ENCODE measurements around the gene TSPYL2. TPM values are rescaled to one million over a fixed set of nuclear protein-coding genes. Genes with fewer than 3 reads are reported as not detected.

The TSPYL2 gene
- total RNA-seq = 18.9 TPM
- polyA plus RNA-seq = 105 TPM

GRCh38 chrX:53081925-53082772 is at the start of gene TSPYL2:
Gene TSPYL2 (plus strand): TSS chrX:53082367. CDS start chrX:53082499, 132 bp downstream.
- WGBS = under 1% methylated on average over 73 of the region's 86 CpGs
- Histone ChIP-seq H3K4me3 (ENCODE audit: low read depth, low read length) (peak within 1 kb of the TSS; percentile 92), H3K36me3 (ENCODE audit: insufficient read depth) (peaks cover 2% of the 10 kb centered on the region), H3K4me1 (ENCODE audit: insufficient read depth) (no peaks in the 10 kb centered on the region), H3K27ac (ENCODE audit: low read depth) (peak within 1 kb of the TSS; percentile 82)
- peak; percentile 92 for DNase-seq (ENCODE audit: extremely low spot score)

DNA sequence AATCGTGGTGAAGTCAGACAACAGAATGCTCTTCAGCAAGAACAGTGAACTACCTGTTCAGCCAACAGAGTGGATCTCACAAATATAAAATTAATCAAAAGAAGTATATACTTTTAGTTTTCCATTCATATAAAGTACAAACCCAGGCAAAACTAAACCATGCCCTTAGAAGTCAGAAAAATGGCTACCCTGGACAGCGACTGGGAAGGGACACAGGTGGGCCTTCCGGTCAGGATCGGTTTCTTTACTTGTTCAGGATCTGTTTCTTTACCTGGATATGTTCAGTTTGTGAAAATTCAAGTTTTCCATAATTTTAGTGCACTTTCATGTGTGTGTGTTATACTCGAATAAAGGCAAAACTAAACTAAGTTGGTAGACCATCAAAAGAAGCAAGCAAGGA is 46.0 kb upstream of the TSPYL2 start:
- no peak overlapping the region for H3K27ac ChIP-seq (ENCODE audit: low read depth)
- 65% methylated on average over 5 of the region's 5 CpGs for WGBS
- H3K4me1 ChIP-seq (ENCODE audit: insufficient read depth) = no peaks in the 10 kb centered on the region
- H3K36me3 ChIP-seq (ENCODE audit: insufficient read depth) = no peaks in the 10 kb centered on the region
- no peak overlapping the region for H3K4me3 ChIP-seq (ENCODE audit: low read depth, low read length)
- no peak for DNase-seq (ENCODE audit: extremely low spot score)

- Histone ChIP-seq H3K4me3 (ENCODE audit: low read depth, low read length) (no peak overlapping the region), H3K4me1 (ENCODE audit: insufficient read depth) (no peaks in the 10 kb centered on the region), H3K36me3 (ENCODE audit: insufficient read depth) (no peaks in the 10 kb centered on the region), H3K27ac (ENCODE audit: low read depth) (no peak overlapping the region)
- WGBS = 68% methylated on average over 4 of the region's 4 CpGs
- DNase-seq (ENCODE audit: extremely low spot score) = no peak
These were observed 42.9 kb upstream of the TSPYL2 start for GRCh38 chrX:53039236-53039635.

- H3K4me1 ChIP-seq (ENCODE audit: insufficient read depth) = no peaks in the 10 kb centered on the region
- no peak for DNase-seq (ENCODE audit: extremely low spot score)
- WGBS = 41% methylated on average over 5 of the region's 5 CpGs
- H3K36me3 ChIP-seq (ENCODE audit: insufficient read depth) = no peaks in the 10 kb centered on the region
- no peak overlapping the region for H3K4me3 ChIP-seq (ENCODE audit: low read depth, low read length)
- no peak overlapping the region for H3K27ac ChIP-seq (ENCODE audit: low read depth)
These were observed 37.2 kb upstream of the TSPYL2 start for GRCh38 chrX:53044995-53045394.

GRCh38 chrX:53047228-53047627 is 34.9 kb upstream of the TSPYL2 start:
- no peaks in the 10 kb centered on the region for H3K4me1 ChIP-seq (ENCODE audit: insufficient read depth)
- H3K27ac ChIP-seq (ENCODE audit: low read depth) = no peak overlapping the region
- no peaks in the 10 kb centered on the region for H3K36me3 ChIP-seq (ENCODE audit: insufficient read depth)
- WGBS = 91% methylated on average over 6 of the region's 6 CpGs
- DNase-seq (ENCODE audit: extremely low spot score) = no peak
- no peak overlapping the region for H3K4me3 ChIP-seq (ENCODE audit: low read depth, low read length)

DNA sequence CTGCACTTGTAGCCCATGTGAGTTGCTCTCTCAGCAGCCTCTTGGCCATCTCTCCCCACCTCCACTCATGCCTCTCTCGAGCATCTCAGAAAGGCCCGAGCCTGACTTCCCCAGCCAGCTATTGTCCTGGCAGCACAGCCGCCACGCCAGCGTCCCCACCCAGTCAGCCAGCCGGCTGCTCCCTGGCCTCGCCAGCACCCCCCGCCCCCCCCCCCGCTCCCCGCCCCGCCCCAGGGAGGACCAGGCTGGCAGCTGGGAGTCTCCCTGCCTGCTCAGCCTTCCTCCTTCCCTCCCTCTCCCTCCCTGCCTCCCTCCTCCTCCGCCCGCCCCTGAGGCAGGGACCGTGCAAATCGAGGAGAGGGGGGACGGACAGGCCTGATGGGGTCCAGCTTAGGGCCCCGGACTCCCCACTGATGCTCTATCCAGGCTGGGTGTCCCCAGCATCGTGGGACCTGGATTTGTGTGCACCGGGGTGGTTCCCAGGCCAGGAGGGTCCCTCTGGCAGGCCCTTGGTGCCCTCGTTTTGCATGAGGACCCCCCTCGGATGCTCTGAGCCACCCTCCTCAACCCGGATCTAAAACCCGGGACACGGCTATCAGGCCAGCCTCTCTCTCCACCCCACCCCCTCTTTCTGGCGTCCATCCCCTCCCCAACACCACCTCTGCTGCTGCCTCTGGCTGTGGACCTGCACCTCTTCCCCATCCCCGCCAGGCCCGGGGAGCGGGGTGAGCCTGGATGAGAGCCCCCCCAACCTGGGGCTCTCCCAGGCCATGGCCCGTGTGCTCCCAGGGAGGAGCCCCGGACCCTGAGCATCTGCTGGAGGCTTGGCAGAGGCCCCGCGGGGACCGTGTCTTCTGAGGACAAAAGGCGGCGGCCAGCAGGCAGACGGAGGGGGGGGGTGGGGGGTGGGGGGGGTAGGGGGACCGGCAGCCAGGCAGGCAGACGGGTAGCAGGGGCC is 33.7 kb upstream of the TSPYL2 start, which contains the start of gene GPR173:
Gene GPR173 (plus strand): TSS at position 621 of the 958 bp plus-strand sequence. CDS start 27,833 bp downstream, outside the sequence.
- Histone ChIP-seq H3K4me3 (ENCODE audit: low read depth, low read length) (peak within 1 kb of the TSS; percentile 44), H3K4me1 (ENCODE audit: insufficient read depth) (no peaks in the 10 kb centered on the region), H3K36me3 (ENCODE audit: insufficient read depth) (no peaks in the 10 kb centered on the region), H3K27ac (ENCODE audit: low read depth) (no peak within 1 kb of the TSS)
- no peak for DNase-seq (ENCODE audit: extremely low spot score)
- 2% methylated on average over 34 of the region's 38 CpGs for WGBS

GRCh38 chrX:53049127-53049517 is 33.0 kb upstream of the TSPYL2 start:
- 7% methylated on average over 8 of the region's 8 CpGs for WGBS
- Histone ChIP-seq H3K36me3 (ENCODE audit: insufficient read depth) (no peaks in the 10 kb centered on the region), H3K27ac (ENCODE audit: low read depth) (no peak overlapping the region), H3K4me1 (ENCODE audit: insufficient read depth) (no peaks in the 10 kb centered on the region), H3K4me3 (ENCODE audit: low read depth, low read length) (peak overlapping the region; percentile 44)
- no peak for DNase-seq (ENCODE audit: extremely low spot score)

GRCh38 chrX:53050841-53051240 is 31.3 kb upstream of the TSPYL2 start:
- H3K4me3 ChIP-seq (ENCODE audit: low read depth, low read length) = no peak overlapping the region
- H3K27ac ChIP-seq (ENCODE audit: low read depth) = no peak overlapping the region
- H3K4me1 ChIP-seq (ENCODE audit: insufficient read depth) = no peaks in the 10 kb centered on the region
- 75% methylated on average over 6 of the region's 6 CpGs for WGBS
- DNase-seq (ENCODE audit: extremely low spot score) = no peak
- H3K36me3 ChIP-seq (ENCODE audit: insufficient read depth) = no peaks in the 10 kb centered on the region

DNA sequence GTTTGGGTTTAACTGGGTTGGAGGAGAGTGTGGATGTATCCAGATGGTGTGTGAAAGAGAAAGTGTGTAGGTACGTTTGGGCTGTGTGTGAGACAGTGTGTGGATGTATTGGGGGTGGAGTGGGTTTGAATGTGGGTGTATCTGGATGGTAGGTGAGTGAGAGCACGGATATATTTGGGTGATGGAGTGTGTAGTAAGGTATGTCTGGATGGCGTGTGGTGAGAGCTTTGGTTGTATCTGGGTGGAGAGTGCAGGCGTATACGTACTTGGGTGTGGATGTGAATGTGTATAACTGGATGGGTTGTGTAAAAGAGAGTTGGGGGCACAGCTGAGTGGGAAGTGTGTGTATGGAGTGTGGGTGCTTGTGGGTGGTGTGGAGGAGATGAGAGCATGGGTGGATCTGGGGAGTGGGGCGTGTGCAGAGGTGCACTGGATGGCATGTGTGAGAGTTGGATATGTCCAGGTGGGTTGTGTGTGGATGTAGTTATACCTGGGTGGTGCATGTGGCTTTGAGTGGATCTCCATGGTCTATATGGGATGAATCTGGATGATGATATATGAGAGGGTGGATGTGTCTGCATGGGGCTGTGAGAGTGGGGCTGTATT is 26.8 kb upstream of the TSPYL2 start:
- Histone ChIP-seq H3K4me3 (ENCODE audit: low read depth, low read length) (no peak overlapping the region), H3K4me1 (ENCODE audit: insufficient read depth) (no peaks in the 10 kb centered on the region), H3K36me3 (ENCODE audit: insufficient read depth) (no peaks in the 10 kb centered on the region), H3K27ac (ENCODE audit: low read depth) (no peak overlapping the region)
- WGBS = 92% methylated on average over 6 of the region's 6 CpGs
- no peak for DNase-seq (ENCODE audit: extremely low spot score)

GRCh38 chrX:53056292-53056691 is 25.9 kb upstream of the TSPYL2 start:
- WGBS = 85% methylated on average over 5 of the region's 5 CpGs
- no peak overlapping the region for H3K4me3 ChIP-seq (ENCODE audit: low read depth, low read length)
- no peak overlapping the region for H3K27ac ChIP-seq (ENCODE audit: low read depth)
- DNase-seq (ENCODE audit: extremely low spot score) = no peak
- no peaks in the 10 kb centered on the region for H3K4me1 ChIP-seq (ENCODE audit: insufficient read depth)
- no peaks in the 10 kb centered on the region for H3K36me3 ChIP-seq (ENCODE audit: insufficient read depth)

DNA sequence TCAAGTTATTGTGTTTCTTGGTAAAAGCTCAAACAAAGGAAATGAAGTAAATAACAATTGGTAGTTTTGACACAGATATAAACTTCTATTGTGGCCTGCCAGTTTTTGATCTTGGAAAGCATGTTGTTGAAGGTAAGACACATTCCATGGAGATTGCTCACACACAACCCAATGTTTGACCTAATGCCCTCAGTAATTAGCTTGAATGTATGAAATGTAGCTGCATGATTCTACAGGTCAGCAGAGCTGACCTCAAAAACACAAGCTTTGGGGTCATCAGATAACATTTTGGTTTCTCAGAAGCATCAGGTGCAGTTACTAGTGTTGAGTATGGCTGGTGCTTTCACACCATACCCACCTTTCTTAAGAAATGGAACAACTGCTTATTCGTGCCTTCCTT is 17.1 kb upstream of the TSPYL2 start:
- H3K36me3 ChIP-seq (ENCODE audit: insufficient read depth) = no peaks in the 10 kb centered on the region
- H3K4me3 ChIP-seq (ENCODE audit: low read depth, low read length) = no peak overlapping the region
- 82% methylated on average over 1 of the region's 1 CpG for WGBS
- DNase-seq (ENCODE audit: extremely low spot score) = no peak
- H3K4me1 ChIP-seq (ENCODE audit: insufficient read depth) = no peaks in the 10 kb centered on the region
- no peak overlapping the region for H3K27ac ChIP-seq (ENCODE audit: low read depth)

- Histone ChIP-seq H3K4me1 (ENCODE audit: insufficient read depth) (no peaks in the 10 kb centered on the region), H3K36me3 (ENCODE audit: insufficient read depth) (no peaks in the 10 kb centered on the region), H3K27ac (ENCODE audit: low read depth) (no peak overlapping the region), H3K4me3 (ENCODE audit: low read depth, low read length) (no peak overlapping the region)
- WGBS = 87% methylated on average over 10 of the region's 10 CpGs
- DNase-seq (ENCODE audit: extremely low spot score) = no peak
These were observed 11.1 kb upstream of the TSPYL2 start for GRCh38 chrX:53071064-53071463.

DNA sequence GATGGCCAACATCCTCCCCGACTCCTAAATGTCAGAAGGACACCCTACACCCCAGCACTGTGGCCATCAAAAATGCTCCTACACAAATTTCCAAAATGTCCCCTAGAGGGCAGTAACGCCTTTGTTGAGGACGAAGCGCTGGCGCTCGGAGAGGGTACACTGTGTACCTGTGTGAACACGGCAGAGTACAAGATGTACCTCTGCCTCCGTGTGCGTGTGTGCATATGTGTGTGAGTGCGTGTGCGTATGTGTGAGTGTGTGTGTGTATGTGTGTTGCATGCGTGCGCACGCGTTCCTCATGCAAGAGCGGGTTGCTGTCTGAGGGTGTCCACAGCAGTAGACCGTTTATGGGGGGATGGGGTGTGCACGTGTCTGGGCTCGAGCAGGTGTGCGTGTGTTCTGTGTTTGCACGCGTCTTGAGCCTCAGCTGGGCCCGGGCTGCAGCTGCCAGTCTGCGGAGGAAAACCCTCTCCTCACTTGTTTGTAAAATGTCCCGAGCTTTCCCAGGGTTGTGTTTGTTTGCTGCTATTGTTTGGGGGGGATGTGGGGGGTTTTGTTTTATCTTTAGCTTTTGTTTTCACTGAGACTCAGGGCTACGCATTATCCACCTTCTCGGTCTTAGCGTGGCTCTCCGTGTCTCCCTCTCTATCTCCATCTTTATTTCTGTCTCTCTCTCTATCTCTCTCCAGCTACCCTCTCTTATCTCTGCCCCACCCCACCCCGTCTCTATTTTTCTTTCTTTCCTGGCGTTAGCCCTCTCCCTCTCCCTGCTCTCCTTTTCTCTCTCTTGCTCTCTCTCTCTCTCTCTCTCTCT is 10.4 kb upstream of the TSPYL2 start:
- DNase-seq (ENCODE audit: extremely low spot score) = no peak
- 6% methylated on average over 31 of the region's 31 CpGs for WGBS
- Histone ChIP-seq H3K36me3 (ENCODE audit: insufficient read depth) (no peaks in the 10 kb centered on the region), H3K4me1 (ENCODE audit: insufficient read depth) (no peaks in the 10 kb centered on the region), H3K27ac (ENCODE audit: low read depth) (peak overlapping the region; percentile 87), H3K4me3 (ENCODE audit: low read depth, low read length) (peak overlapping the region; percentile 21)

Data from urinary bladder (tissue), 4 donors.